Measurements from ENCODE around the gene UBLCP1.

- TF ChIP-seq CTCF (IDR thresholded peaks at IDR 0.05) (no peak), POLR2A (IDR thresholded peaks at IDR 0.05) (no peak)
Observed at GRCh38 chr5:159257007-159257406, 6.1 kb upstream of the UBLCP1 start.
